HG03159 (cell line): ENCODE data around the gene PAPPA.
A peak's percentile ranks its signal among the peaks of the same experiment; 100 is the strongest.

Source experiments
- ATAC-seq: cut with Tn5 transposase; IDR thresholded peaks from one replicate; pipeline ENCODE4 v1.9.1; 2021; ENCODE audit warnings: mild to moderate bottlenecking, moderate library complexity; ENCODE audit not compliant: unreplicated experiment

Gene PAPPA

DNA sequence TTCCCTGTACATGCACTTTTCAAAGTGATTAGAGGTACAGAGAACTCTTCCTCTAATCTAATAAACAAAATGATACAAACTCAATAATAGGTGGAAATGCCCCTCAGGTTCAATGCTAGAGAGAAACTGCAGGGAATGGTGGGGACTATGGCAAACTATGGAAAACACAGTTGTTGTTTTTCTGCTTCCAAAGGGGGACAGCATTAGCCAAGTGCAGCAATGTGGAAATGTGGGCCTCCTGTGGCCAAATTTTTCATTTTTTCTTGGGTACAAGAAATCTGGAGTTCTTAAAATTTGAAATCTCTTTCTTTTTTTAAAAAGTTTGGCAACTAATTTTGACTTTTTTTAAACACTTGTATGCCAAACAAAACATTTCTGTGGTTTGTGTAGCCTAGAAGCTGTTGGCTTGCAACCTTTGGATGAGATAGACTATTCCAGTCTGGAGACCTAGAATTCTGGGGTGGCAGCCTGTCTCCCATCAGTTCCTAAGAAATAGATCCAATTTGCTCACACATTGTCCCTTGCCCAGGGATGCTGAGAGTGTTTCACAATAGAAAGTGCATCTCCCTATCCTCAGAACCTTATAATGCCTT is 218.6 kb downstream of the PAPPA start:
- ATAC-seq, result no peak

DNA sequence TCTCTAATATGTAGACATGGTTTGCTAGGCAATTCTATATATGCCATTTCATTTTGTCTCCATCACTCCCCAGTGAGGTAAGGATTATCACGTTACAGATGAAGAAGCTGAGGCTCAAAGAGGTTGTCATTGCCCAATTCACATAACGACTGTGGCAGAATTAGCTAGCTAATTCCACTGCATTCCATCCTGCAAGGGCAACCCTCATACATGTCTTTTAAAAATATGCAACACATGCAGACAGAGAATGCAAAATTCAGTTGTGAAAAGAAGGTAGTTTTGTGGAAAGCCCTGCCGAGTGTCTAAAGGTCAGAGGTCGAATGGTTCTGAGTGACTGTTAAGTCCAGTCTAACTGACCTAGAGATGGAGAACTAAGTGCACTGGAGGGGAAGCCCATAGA is 219.2 kb downstream of the PAPPA start:
- no peak for ATAC-seq

DNA sequence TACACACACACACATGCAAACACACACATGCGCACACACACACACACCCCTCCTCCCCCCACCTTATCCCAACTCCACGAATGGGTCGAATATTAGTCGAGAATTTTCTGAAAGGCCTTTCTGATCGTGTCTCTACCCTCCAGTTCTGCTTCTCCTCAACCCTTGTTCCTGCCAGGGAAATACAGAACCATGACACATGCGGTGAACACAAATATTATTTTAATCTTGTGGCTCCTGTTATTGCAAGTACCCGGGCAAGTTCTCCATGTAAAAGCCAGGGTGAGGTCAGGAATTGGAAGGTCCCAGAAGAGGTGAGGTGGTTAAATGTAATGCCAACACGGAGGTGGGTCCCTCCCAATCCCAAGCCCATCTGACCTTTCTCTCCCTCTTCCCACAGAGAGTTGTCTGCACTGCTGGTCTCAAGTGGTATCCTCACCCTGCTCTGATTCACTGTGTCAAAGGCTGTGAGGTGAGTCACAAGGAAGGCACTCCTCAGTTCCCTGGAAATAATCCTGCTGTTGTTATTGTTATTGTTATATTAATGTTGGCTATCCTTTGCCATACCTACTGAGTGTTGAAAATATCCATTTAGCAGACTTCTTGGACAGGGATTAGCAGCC is 223.7 kb downstream of the PAPPA start:
- no peak for ATAC-seq

DNA sequence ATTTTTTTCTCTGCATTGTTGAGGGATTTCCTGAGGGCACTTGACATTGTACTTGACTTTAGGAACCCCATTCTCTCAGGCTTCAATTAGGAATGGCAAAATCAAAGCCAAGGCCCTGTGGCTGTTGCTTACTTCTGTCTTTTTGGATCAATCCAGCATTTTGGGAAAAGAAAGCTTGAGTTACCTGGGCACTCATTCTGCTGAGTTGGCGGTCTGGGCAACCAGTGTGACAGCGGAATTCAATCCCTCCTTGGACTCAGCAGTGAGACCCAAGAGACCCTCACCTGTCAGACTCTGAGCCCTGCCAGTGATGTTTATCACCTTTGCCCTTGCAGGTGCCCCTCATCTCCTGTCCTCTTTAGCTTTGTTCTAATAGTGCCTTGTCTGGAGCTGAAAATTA is 225.3 kb downstream of the PAPPA start:
- ATAC-seq, result no peak

DNA sequence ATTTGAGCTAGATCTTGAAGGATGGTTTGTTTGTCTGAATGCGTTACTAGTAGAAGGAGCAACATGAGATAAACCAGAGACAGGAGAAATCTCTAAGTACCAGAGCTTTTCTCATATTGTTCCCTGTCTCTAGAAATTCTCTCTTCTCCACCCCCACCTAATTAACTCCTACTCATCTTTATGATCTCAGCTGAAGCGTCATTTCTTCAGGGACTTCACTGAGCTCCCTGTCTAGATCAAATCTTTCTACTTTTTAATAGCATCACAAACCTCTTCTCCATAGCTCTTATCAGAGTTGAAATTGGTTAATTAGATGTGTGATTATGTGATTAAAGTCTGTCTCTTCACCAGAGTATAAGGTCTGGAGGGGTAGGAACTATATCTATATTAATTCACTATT is 226.2 kb downstream of the PAPPA start:
- ATAC-seq, result no peak

DNA sequence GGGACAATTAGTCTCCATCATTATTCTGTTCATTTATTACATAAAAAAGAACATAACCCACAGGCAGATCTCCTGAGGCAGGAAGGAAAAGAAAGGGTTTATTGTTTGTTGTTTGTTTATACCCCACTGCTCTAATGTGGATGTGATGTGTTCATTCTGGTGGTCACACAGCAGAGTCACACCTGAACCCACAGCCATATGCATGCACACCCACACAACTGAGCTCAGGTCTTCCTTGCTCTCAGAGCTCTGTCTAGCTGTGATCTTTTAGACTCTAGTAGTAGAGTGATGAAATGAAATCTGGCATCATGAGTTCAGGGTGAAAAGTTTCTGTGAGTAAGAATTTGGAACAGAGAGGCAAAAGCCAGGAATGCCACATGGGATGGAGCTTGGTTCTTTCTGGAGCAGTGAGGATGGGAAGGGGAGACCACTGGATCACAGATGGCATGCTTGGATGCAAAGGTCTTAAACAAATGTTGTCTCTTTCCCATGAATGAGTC is 227.0 kb downstream of the PAPPA start:
- no peak for ATAC-seq

DNA sequence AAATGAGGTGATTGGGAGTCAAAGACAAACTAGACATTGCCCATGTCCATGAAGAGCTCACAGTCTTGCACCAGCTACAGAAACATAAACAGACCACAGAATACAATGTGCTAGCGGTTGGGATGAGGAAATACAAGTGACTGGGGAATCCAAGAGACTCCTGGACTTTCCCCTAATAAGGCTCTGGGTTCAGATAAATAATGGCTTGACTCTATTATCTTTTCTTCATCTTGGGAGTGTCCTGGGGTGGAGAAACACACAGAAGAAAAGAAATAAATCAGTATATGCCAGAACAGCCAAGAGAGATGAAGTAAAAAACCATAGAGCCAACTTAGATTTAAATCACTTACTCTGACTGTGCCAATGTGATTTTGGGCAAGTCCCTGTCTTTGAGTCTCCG is 227.8 kb downstream of the PAPPA start:
- ATAC-seq, result no peak

DNA sequence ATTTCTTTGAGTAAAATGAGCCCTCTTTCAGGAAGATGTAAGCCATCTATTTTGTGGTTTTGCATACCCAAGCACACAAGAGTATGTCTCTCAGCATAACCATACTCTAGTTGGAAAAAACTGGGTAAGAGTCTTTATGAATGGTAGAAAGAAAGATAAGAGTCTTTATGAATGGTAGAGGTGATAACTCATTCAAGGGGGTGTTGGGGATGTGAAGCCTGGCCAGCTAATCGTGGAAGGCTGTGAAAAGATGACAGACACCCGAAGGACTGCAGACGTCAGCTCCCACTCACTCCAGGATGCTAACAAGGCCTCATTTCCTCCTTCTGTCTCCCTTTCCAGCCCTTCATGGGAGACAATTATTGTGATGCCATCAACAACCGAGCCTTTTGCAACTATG is 228.5 kb downstream of the PAPPA start:
- no peak for ATAC-seq

DNA sequence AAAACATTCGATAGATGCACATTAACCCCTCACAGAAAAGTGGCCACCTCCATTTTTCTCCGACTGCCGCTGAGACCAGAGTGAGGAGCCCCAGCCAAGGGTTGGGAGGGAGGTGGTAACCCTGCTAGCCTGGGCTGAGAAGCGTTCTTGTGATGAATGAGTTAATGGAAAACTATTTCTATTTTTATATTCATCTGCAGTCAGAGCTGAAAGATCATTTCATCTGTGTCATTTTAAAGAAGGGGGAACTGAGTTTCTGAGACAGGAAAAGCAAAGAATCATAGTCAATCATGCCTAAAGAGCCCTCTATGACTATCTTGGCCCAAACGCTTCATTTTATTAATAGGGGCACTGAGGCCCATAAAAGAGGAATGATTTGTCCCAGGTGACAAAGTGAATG is 229.5 kb downstream of the PAPPA start:
- no peak for ATAC-seq

DNA sequence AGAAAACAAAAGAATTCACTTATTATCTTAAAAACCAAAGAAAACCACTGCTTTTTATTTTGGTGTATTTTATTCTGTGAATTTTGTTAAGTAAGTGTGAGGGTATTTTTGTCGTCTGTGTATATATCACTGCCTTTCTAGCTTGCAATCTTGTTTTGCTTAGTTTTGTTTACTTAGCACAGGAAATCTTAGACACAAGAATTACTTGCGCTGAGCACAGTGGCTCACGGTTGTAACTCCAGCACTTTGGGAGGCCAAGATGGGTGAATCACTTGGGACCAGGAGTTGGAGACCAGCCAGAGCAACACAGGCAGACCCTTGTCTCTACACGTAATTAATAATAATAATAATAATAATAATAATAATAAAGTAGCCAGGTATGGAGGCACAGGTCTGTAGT is 230.3 kb downstream of the PAPPA start:
- no peak for ATAC-seq

DNA sequence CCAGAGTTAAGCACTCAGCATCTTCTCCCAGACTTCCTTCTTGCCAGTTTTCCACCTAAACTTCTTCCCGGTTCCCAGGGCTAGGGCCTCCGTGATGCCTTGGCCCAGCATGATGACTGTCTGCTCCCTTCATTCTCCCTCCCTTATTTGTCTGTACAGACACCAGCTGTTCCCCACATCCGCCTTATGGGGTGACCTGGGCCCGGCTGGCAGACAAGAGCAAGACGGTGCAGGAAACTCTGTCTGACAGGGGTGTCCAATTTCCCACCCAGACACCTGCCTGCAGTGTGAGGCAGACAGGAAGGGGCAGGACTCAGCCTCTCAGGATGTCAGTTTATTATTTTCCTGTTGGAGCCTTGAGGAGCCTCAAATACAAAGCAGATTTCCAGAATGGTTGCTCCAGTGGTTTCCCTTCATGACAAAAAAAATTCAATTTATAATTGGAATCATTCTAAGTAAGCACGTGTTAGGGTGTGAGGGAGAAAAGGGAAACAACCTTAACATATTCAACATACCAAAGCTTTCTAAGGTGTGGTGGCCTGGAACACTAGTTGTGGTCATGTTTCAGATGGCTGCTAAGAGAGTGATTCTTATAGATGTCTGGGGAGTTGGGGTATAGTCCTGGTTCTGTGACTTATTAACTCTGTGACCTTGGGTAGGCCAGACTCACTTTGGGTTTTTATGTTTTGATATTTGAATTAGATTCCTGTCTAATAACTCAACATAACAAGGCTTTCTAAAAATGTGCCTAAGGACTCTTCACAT is 234.5 kb downstream of the PAPPA start:
- ATAC-seq, result peak; percentile 53

DNA sequence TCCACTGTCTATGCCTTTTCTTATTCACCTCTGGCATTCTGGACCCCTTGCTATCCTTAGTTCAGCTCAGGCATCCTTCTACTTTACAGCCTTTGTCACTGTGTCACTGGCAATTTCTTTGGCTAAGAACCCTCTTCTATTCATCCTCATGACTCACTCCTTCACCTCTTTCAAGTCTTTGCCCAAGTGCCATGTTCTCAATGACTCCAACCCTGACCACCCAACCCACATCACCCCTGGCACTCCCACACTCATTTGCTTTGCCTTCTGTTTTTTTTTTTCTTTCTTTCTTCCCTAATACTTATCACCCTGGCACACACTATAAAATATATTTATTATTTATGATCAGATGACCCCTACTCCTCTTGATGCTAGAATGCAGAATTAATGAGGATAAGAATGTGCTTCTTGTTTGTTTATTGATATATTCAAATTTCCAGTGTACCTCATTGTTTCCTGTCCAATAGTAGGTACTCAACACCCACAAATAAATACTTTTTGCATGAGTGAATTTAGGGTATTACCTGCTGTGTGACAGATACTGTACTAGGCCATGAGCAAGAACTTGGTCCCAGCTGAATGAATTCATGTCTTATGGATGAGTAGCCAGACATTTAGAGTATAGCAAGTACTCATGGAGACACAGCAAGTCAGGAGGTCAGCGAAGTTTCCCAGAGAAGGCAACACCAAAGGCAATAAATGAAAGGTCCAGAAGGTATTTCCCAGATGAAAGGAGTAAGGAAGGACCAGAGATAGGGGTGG is 236.1 kb downstream of the PAPPA start:
- ATAC-seq, result no peak

DNA sequence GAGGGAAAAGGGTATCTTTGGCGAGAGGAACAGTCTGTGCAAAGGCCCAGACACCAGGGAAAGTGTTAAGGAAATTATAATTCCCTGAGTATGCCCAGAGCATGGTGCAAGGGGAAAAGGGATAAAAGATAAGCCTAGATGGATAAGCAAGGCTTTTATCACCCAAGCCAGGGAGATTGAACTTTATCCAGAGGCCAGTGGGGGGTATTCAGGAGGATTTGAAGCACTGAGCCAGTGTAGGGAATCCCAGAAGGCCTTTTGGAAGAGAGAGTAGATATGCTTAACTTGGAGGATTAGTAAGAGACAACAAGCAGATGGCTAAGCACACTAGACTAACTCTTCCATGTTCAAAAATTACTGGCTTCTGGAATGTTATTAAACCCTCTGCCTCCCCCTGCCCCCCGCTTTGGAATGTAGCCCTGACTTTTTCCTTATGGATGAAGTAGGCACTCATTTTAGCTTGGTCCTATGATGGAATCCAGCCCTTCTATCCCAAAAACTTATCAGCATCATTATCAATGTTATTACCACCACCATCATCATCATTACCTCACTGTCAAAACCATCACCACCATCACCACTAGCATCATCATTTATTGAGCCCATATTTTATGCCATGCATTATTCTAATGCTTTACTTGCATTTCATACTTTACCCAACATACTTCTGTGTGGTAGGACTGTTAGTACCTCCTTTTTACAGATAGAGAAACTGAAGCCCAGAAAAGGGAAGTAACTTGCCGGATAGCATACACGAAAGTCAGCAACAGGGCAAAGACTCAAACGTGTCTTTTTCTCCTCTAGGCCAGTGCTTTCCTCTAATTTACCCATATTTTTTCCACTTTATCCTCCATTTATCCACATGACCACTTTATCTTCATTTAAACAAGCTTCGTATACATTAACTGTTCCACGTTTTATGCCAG is 237.0 kb downstream of the PAPPA start:
- ATAC-seq, result peak; percentile 83

DNA sequence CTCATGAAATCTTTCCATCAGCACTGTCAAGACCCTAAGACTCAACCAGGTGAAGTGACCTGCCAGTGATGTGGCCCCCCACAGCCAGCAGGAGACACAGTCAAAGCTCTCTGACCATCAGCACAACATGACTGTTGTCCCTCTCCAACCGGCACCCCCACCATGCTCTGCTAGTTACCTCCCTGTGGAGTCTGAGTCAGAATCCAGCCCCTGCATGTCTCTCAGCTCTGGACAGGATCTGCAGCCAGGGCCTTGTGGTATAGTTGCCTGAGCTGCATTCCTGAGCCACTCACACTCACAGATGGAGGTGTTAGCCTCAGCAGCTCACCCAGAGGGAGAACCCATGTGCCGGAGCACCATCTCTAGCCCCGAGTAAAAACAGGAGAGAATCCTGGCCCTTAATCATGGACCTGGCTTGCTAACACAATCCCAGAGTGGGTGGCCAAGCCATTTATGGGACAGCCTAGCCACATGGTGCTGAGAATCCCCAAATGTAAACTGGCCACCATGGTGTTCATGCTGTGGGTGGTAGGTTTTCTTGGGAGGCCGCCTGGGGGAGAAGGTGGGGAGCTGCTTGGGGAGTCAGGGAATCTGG is 237.8 kb downstream of the PAPPA start:
- no peak for ATAC-seq

DNA sequence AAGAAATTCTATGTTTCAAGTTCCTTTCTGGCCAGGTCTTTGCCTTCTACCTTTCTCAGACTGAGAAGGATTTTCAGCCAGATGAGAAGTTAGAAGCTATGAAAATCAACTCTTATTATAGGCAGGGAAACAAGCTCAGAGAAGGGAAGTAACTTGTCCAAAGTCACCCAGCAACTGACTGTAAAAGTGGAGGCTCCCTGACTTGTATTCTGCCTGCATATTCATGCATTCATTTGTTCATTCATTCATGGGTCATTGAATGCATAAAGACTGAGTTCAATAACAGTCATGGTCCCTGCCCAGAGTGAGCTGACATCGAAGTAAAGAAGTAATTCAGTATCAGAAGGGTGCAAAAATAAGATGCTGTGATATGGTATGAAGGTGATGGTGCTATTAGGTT is 239.6 kb downstream of the PAPPA start:
- no peak for ATAC-seq

DNA sequence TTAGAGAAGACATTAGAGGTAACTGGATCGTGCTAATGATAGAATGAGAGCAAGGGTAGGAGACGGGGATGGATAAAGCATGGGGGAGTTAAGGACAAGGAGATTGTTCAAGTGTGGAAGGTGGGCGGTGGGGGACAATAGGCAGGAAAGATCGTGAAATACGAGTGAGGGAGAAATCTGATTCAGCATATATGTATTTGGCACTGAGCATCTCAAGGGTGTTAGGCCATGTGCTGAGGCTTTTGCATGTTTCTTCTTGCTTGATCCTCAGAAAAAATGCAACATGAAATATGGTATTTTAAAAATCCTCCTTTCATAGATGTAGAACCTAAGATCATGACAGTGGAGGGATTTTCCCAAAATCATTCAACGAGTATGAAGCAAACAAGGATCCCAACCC is 240.5 kb downstream of the PAPPA start:
- no peak for ATAC-seq

DNA sequence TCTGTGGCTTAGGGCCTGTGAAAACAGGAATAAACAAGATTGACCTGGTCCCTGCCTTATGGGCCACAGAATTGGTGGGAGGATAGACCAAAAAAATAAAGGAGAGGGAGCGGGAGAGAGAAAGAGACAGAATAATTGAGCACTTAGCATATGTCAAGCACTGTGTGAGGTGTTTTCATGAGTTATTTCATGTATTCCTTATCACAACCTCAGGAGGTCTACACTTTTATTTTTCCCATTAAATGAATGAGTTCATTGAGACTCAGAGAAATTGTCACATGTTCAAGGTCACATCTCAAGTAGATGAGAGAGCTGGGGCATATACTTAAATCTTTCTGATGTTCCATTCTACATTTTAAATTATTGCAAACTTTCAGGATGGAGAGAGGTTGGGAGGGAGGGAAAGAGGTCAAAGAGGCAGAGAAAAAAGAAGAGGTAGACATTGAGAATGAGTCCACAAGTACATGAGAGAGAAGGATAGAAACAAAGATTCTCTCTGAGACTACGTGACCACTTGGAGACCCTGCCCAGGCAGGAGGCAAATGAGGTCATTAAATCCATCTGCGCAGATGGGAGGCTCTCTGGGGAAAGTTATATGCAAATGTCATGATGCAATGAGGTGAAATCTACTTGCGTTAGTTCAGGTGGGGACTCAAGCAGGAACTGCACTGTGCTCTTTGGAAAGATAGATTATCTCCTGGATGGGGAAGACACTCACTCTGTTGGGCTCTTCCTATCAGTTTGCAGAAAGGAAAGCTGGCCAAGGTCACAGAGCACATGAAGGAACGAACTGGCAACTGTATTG is 241.5 kb downstream of the PAPPA start:
- ATAC-seq, result no peak

DNA sequence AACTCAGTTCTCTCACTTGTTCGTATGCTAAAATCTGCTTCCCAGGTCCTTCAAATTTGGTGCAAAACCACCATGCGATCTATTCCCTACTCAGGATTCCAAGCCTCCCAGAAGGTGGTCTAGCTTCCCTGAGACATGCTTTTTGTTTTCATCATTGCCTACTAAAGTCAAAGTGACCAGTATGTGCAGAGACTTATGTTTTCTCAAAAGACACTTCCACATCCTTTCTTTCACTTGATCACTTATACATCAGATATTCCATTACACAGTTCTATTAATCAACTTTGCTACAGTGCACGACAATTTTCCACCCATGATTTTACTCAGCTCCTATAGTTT is 242.1 kb downstream of the PAPPA start:
- ATAC-seq, result no peak

DNA sequence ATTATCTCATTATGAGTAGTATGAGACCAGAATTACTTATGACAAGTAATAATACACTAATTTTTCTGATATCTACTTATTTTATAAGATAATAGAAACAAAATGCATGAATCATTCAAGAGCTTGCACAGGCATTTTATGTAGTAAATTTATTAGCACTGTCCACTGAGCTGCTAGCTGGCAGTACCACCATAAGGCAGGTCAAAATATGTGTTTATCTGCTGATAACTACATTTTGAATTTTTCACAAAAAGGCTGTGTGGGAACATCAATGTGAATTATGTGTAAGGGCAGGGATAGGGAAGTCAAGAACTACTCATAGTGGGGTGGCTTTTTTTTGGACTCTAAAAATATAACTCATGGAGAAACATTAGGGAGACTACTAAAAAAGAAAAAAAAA is 249.6 kb downstream of the PAPPA start:
- no peak for ATAC-seq
